IPS DF 6.9 (cell line): ENCODE data around the gene FRMD7.
"Not testable (repeated sequence)": the region's sequence is repeated elsewhere in the genome, so short reads cannot be mapped to it uniquely, and the experiment has no call there.

ENCODE experiments used
- DNase-seq: peaks from one replicate; pipeline ENCODE4 v3.0.0-alpha.2; 2013; ENCODE audit warnings: low read depth, low spot score
- H3K27ac ChIP-seq: one replicate; pipeline ENCODE4 v1.5.1; 2013; ENCODE audit warnings: low read length, control low read depth
- H3K27me3 ChIP-seq: 2 replicates; pipeline ENCODE4 v1.6.1; 2013; ENCODE audit warnings: mild to moderate bottlenecking, low read length; ENCODE audit not compliant: control insufficient read depth, insufficient read depth
- H3K36me3 ChIP-seq: 2 replicates; pipeline ENCODE4 v1.6.1; 2013; ENCODE audit warnings: low read length; ENCODE audit not compliant: control insufficient read depth, insufficient read depth
- H3K4me1 ChIP-seq: 2 replicates; pipeline ENCODE4 v1.6.1; 2013; ENCODE audit warnings: low read length; ENCODE audit not compliant: control insufficient read depth, insufficient read depth
- H3K4me3 ChIP-seq: 2 replicates; pipeline ENCODE4 v1.5.1; 2013; ENCODE audit warnings: mild to moderate bottlenecking, low read length
- H3K9me3 ChIP-seq: 2 replicates; pipeline ENCODE4 v1.6.1; 2013; ENCODE audit warnings: low read length, inconsistent platforms; ENCODE audit not compliant: control insufficient read depth, insufficient read depth
- WGBS: extraction: QIAGEN DNeasy Blood & Tissue Kit; methylation state at CpG from one replicate; pipeline ENCODE4 v1.1.7; 2013; ENCODE audit warnings: mixed read lengths, missing lambda C conversion rate; ENCODE audit not compliant: insufficient read length, insufficient coverage; 5-methylcytosine and 5-hydroxymethylcytosine counted together

Gene FRMD7

GRCh38 chrX:132127743-132128142 lies at the start of gene FRMD7:
Gene FRMD7 (minus strand): TSS chrX:132128020. CDS start chrX:132127844, 176 bp downstream.
- no peak within 1 kb of the TSS for H3K27ac ChIP-seq
- no peaks in the 10 kb centered on the region for H3K27me3 ChIP-seq
- no peaks in the 10 kb centered on the region for H3K36me3 ChIP-seq
- WGBS, result no CpG with 5 or more reads among the region's 5 CpGs
- no peak for DNase-seq
- no peaks in the 10 kb centered on the region for H3K4me1 ChIP-seq
- no peaks in the 10 kb centered on the region for H3K9me3 ChIP-seq
- H3K4me3 ChIP-seq, result no peak within 1 kb of the TSS

- H3K27me3 ChIP-seq, result no peaks in the 10 kb centered on the region
- no peak overlapping the region for H3K27ac ChIP-seq
- no peaks in the 10 kb centered on the region for H3K9me3 ChIP-seq
- WGBS, result no CpG with 5 or more reads among the region's 1 CpG
- no peak overlapping the region for H3K4me3 ChIP-seq
- no peaks in the 10 kb centered on the region for H3K4me1 ChIP-seq
- H3K36me3 ChIP-seq, result no peaks in the 10 kb centered on the region
- no peak for DNase-seq
Observed at GRCh38 chrX:132173647-132174046, 45.8 kb upstream of the FRMD7 start.

GRCh38 chrX:132171881-132172280 lies 44.1 kb upstream of the FRMD7 start:
- no peaks in the 10 kb centered on the region for H3K27me3 ChIP-seq
- no peak overlapping the region for H3K4me3 ChIP-seq
- H3K9me3 ChIP-seq, result no peaks in the 10 kb centered on the region
- WGBS, result no CpG with 5 or more reads among the region's 3 CpGs
- no peaks in the 10 kb centered on the region for H3K36me3 ChIP-seq
- no peak overlapping the region for H3K27ac ChIP-seq
- H3K4me1 ChIP-seq, result no peaks in the 10 kb centered on the region
- DNase-seq, result no peak

- DNase-seq, result no peak
- no peak overlapping the region for H3K4me3 ChIP-seq
- H3K9me3 ChIP-seq, result no peaks in the 10 kb centered on the region
- no peaks in the 10 kb centered on the region for H3K27me3 ChIP-seq
- no peaks in the 10 kb centered on the region for H3K4me1 ChIP-seq
- H3K27ac ChIP-seq, result no peak overlapping the region
- WGBS, result no CpG with 5 or more reads among the region's 3 CpGs
- H3K36me3 ChIP-seq, result no peaks in the 10 kb centered on the region
Observed at GRCh38 chrX:132171478-132171877, 43.7 kb upstream of the FRMD7 start.

- no peaks in the 10 kb centered on the region for H3K36me3 ChIP-seq
- H3K27me3 ChIP-seq, result no peaks in the 10 kb centered on the region
- H3K4me3 ChIP-seq, result no peak overlapping the region
- WGBS, result no CpG with 5 or more reads among the region's 3 CpGs
- no peaks in the 10 kb centered on the region for H3K9me3 ChIP-seq
- DNase-seq, result no peak
- H3K4me1 ChIP-seq, result no peaks in the 10 kb centered on the region
- H3K27ac ChIP-seq, result no peak overlapping the region
Observed at GRCh38 chrX:132169554-132169953, 41.7 kb upstream of the FRMD7 start.

GRCh38 chrX:132165651-132166050 lies 37.8 kb upstream of the FRMD7 start:
- Histone ChIP-seq H3K27ac (no peak overlapping the region), H3K4me3 (no peak overlapping the region), H3K4me1 (no peaks in the 10 kb centered on the region), H3K27me3 (no peaks in the 10 kb centered on the region), H3K9me3 (no peaks in the 10 kb centered on the region), H3K36me3 (no peaks in the 10 kb centered on the region)
- DNase-seq, result no peak

- H3K4me1 ChIP-seq, result no peaks in the 10 kb centered on the region
- no peak overlapping the region for H3K27ac ChIP-seq
- no peaks in the 10 kb centered on the region for H3K9me3 ChIP-seq
- no peak overlapping the region for H3K4me3 ChIP-seq
- H3K27me3 ChIP-seq, result no peaks in the 10 kb centered on the region
- no peaks in the 10 kb centered on the region for H3K36me3 ChIP-seq
- DNase-seq, result no peak
Observed at GRCh38 chrX:132165005-132165404, 37.2 kb upstream of the FRMD7 start.

- DNase-seq, H3K36me3 ChIP-seq, H3K4me1 ChIP-seq, H3K27me3 ChIP-seq, H3K27ac ChIP-seq, H3K9me3 ChIP-seq, H3K4me3 ChIP-seq: not testable (repeated sequence)
- WGBS, result no CpG with 5 or more reads among the region's 3 CpGs
Observed at GRCh38 chrX:132163094-132163493, 35.3 kb upstream of the FRMD7 start.

- no CpG with 5 or more reads among the region's 4 CpGs for WGBS
Observed at GRCh38 chrX:132153166-132153565, 25.3 kb upstream of the FRMD7 start.

GRCh38 chrX:132146456-132146855 lies 18.6 kb upstream of the FRMD7 start:
- Histone ChIP-seq H3K36me3 (no peaks in the 10 kb centered on the region), H3K4me1 (no peaks in the 10 kb centered on the region), H3K27ac (no peak overlapping the region), H3K4me3 (no peak overlapping the region), H3K9me3 (no peaks in the 10 kb centered on the region), H3K27me3 (no peaks in the 10 kb centered on the region)
- DNase-seq, result no peak
- no CpG with 5 or more reads among the region's 1 CpG for WGBS

More at GRCh38 chrX:132153166-132153565, 25.3 kb upstream of the FRMD7 start:
- Histone ChIP-seq H3K27me3 (no peaks in the 10 kb centered on the region), H3K4me3 (no peak overlapping the region), H3K27ac (no peak overlapping the region), H3K36me3 (no peaks in the 10 kb centered on the region), H3K9me3 (no peaks in the 10 kb centered on the region), H3K4me1 (no peaks in the 10 kb centered on the region)
- DNase-seq, result no peak

GRCh38 chrX:132144061-132144460 lies 16.2 kb upstream of the FRMD7 start:
- Histone ChIP-seq H3K9me3 (no peaks in the 10 kb centered on the region), H3K27ac (no peak overlapping the region), H3K4me3 (no peak overlapping the region), H3K27me3 (no peaks in the 10 kb centered on the region), H3K4me1 (no peaks in the 10 kb centered on the region), H3K36me3 (no peaks in the 10 kb centered on the region)
- no CpG with 5 or more reads among the region's 2 CpGs for WGBS
- DNase-seq, result no peak
